Choroid plexus epithelial cell (primary cell): ENCODE data around the gene SPANXN2.
A peak's percentile ranks its signal among the peaks of the same experiment; 100 is the strongest.

Experiments used
- DNase-seq: peaks from one replicate; pipeline ENCODE4 v3.0.0-alpha.2; 2010; ENCODE audit warnings: low read depth
- H3K4me3 ChIP-seq: 2 replicates; pipeline ENCODE4 v1.5.1; 2011; ENCODE audit warnings: low read depth, mild to moderate bottlenecking, control low read depth, low read length, moderate library complexity
- TF ChIP-seq, protein P1 (sequence below): conservative IDR thresholded peaks from 2 replicates; pipeline ENCODE4 v1.5.1; 2011; ENCODE audit warnings: low read depth, mild to moderate bottlenecking, control low read depth, inconsistent platforms, low read length, moderate library complexity

The SPANXN2 gene

DNA sequence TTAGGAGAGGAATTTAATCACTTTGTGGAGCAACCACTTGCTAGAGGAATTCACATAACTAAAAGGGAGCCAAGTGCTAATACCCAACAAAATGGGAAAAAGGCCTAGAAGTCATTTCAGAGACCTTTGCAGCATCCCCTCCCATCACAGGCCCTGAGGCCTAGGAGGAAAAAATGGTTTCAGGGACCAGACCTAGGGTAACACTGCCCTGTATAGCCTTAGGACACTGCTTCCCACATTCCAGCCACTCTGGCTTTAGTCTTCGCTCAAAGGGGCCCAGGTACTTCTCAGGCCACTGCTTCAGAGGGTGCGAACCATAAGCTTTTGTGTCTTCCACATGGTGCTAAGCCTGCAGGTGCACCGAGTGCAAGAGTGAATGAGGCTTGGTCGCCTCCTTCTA, 19.1 kb downstream of the SPANXN2 start:
- no peak overlapping the region for H3K4me3 ChIP-seq
- no peak for DNase-seq
- TF ChIP-seq, protein P1, sequence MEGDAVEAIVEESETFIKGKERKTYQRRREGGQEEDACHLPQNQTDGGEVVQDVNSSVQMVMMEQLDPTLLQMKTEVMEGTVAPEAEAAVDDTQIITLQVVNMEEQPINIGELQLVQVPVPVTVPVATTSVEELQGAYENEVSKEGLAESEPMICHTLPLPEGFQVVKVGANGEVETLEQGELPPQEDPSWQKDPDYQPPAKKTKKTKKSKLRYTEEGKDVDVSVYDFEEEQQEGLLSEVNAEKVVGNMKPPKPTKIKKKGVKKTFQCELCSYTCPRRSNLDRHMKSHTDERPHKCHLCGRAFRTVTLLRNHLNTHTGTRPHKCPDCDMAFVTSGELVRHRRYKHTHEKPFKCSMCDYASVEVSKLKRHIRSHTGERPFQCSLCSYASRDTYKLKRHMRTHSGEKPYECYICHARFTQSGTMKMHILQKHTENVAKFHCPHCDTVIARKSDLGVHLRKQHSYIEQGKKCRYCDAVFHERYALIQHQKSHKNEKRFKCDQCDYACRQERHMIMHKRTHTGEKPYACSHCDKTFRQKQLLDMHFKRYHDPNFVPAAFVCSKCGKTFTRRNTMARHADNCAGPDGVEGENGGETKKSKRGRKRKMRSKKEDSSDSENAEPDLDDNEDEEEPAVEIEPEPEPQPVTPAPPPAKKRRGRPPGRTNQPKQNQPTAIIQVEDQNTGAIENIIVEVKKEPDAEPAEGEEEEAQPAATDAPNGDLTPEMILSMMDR: no peak

DNA sequence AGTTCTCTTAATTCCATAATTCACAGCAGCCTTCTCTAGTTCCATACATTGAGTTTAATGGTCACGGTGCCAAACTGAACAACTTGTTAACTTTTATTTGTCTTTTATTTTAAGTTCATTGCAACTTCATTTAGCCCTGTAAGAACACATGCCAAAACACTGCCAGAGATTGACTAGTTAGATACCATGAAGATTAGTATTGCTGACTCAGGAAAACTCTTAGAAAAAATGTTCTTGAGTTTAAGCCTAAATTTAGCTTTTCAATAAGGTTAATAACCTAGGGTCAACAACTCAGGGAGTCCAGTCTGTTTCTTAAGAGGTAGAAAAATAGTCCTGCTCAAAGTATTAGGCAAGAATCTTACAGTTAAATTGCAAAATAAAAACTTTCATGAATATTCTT, 25.7 kb downstream of the SPANXN2 start:
- DNase-seq: no peak
- TF ChIP-seq, protein P1: no peak
- H3K4me3 ChIP-seq: no peak overlapping the region

DNA sequence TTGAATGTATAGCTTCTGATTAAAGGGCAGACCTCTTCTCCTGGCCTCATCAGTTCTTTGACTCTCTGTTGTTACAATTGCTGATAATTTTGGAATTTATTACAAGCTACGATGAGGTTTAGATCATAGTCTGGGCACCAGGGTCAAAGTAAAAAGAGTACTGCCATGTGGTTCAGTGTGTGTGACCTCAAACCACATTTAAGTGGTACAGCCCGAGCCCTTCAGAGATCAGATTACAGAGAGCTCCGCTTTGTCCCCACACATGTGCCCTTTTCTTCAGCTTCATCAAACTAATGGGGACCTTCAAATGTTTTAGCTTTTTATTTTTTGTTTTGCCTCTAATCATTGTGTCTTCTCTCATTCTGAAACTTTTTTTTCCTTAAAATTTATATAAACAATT, 37.1 kb downstream of the SPANXN2 start:
- no peak for DNase-seq
- TF ChIP-seq, protein P1: no peak
- H3K4me3 ChIP-seq: no peak overlapping the region

DNA sequence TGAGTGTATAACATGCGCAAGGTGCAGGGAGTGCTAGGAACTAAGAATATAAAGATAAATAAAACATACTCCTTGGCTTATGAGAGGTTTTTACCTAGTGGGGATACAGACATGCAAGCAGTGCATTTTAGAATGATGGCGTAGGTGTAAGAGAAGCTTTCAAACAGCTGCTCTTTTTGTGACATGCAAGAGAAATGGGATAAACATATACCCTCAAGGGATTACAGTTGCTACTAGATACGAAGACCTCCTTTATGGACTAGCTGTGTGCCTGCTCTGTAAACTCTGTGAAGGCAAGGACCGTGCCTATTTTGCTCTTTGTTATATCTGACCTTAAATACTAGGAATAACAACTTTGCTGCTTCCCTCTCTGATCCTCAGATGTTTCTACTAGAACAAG, 45.6 kb downstream of the SPANXN2 start:
- TF ChIP-seq, protein P1: no peak
- no peak overlapping the region for H3K4me3 ChIP-seq
- DNase-seq: no peak

DNA sequence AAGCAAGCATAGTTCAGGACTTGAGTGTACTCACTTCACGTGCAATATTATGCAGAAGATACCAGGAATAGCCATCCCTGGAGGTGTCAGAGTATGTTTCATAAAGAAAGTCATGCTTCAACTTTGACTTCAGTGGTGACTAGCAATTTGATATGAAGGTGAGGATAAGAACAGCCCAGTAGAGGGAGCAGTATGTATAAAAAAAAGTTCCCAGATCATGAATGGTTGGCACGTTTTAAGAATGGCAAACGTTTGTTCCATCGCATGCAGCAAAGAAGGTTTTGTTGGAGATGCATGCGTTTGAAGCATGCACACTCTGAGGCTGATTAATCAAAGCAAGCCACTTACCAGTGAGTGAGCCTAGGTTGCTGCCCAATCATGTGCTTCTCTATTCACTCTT, 51.2 kb downstream of the SPANXN2 start:
- DNase-seq: no peak
- TF ChIP-seq, protein P1: no peak
- no peak overlapping the region for H3K4me3 ChIP-seq

DNA sequence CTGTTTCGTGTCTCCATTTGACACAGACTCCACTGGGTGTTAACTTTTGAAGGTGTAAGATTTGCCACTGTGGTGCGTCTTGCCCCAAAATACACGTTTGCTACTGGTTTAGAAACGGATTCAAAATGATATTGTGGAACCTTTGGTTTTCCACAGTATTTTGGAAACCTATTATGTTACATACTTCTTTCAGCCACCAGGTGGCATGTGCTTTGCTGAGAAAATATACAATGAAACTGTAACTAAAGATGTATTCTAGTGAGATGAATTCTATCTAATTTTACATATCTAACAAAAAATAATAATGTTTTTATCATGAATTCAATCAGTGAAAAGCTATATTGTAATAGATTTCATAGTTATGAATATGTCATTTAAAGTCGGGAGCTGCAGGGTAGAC, 56.2 kb downstream of the SPANXN2 start:
- TF ChIP-seq, protein P1: peak; percentile 50
- no peak overlapping the region for H3K4me3 ChIP-seq
- DNase-seq: peak; percentile 16

DNA sequence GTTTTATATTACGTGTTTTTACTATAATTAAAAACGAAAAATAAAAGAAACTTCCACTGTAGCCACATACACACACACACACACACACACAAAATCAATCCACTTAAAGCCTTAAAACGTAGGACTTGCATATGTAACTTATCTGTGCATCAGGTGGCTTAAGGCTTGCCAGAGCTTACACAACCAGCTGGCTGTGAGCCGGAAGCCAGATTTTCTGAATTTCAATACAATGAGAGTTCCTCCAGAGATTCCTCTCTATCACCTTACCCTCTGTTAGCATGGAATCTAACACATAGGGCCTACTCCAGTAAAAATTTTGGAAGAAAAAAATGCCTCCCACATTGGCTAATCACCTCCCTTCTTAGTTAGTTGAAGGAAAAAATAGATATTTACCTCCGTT, 56.8 kb downstream of the SPANXN2 start:
- H3K4me3 ChIP-seq: no peak overlapping the region
- TF ChIP-seq, protein P1: no peak
- no peak for DNase-seq
